Ovary (tissue), 9 donors: Measurements from ENCODE around the gene TTC3. TPM values are rescaled to one million over a fixed set of nuclear protein-coding genes. Genes with fewer than 3 reads are reported as not detected.

Experiments used
- DNase-seq, 5 donors: peaks; one replicate each; pipeline ENCODE4 v3.0.0-alpha.2; 2019 to 2020
- H3K27ac ChIP-seq, 2 donors: fragments of 200-600 bp; one replicate each; pipeline versions ENCODE4 v1.5.1 to v1.8.0; 2019 to 2022
- H3K27me3 ChIP-seq: fragments of 200-600 bp; one replicate; pipeline ENCODE4 v1.8.0; 2022
- H3K36me3 ChIP-seq: fragments of 200-600 bp; sonication (generic); one replicate; pipeline ENCODE4 v1.5.1; 2019
- H3K4me1 ChIP-seq: one replicate; pipeline ENCODE4 v1.8.1; 2013; ENCODE audit warnings: mild to moderate bottlenecking, moderate library complexity; ENCODE audit not compliant: insufficient read depth
- H3K4me3 ChIP-seq: fragments of 200-600 bp; sonication (generic); one replicate; pipeline ENCODE4 v1.5.1; 2017
- H3K9me3 ChIP-seq, 2 donors: fragments of 200-600 bp in 1 of 2; sonication (generic) in 1 of 2; one replicate each; pipeline versions ENCODE4 v1.5.1 to v1.8.1; 2013 to 2019; ENCODE audit warnings: mild to moderate bottlenecking in 1 of 2, moderate library complexity in 1 of 2
- EP300 ChIP-seq: sonication (generic); formaldehyde crosslinking; IDR thresholded peaks from one replicate; pipeline ENCODE4 v1.6.1; 2017; ENCODE audit warnings: antibody characterized with exemption
- POLR2A ChIP-seq: fragments of 450-650 bp; IDR thresholded peaks from one replicate; pipeline ENCODE4 v1.6.1; 2017; ENCODE audit warnings: antibody characterized with exemption, mild to moderate bottlenecking, moderate library complexity
- WGBS, 3 donors: extraction: QIAGEN DNeasy Blood & Tissue Kit in 1 of 3; methylation state at CpG; one replicate each; pipeline versions ENCODE4 v1.1.5 to v1.1.7; 2013 to 2017; 5-methylcytosine and 5-hydroxymethylcytosine counted together
- intact Hi-C, 4 donors: fragments of 100-400 bp; cut with DNase I; formaldehyde crosslinking; loops; one replicate each; pipeline versions ENCODE4 v1.11.0 to v1.15.1; 2022 to 2023
- polyA plus RNA-seq, 2 donors: library from polyadenylated mRNA; stranded (reverse); fragments of 200-250 nt in 1 of 2; fragments of 350-450 nt in 1 of 2; fragmentation: Illumina TruSeq in 1 of 2; extraction: RNeasy Lipid Tissue Mini Kit (QIAGEN cat#74804) in 1 of 2; gene quantifications; one replicate each; pipeline ENCODE4 v1.2.3, GENCODE V29; 2013 to 2014
- total RNA-seq, 7 donors: library from RNA; depleted of rRNA in 2 of 7; stranded (reverse); fragments of >200 nt in 2 of 7; fragmentation: NEBNext Ultra II Directional in 3 of 7; extraction: Animal tissue kit (Norgen Biotek cat#: 25700) in 3 of 7; gene quantifications; one replicate each; pipeline versions ENCODE4 v1.1.0 to v1.2.4, GENCODE V29; 2016 to 2023
- TF ChIP-seq, protein P1 (sequence below), 3 donors: fragments of 450-650 bp in 2 of 3; fragments of 200-600 bp in 1 of 3; IDR thresholded peaks; one replicate each; pipeline versions ENCODE4 v1.5.1 to v1.8.0; 2016 to 2022; ENCODE audit warnings: antibody characterized with exemption in 3 of 3, mild to moderate bottlenecking in 1 of 3
- donor health status: DM: no; HTN: no; CAD: no; lungs with moderate emphysema.
- donor health status: DM: no; HTN: no; CAD: no.
- donor health status: Bipolar disorder and iron deficiency.
- donor health status: DM: yes; HTN: yes; CAD: no.
- donor health status: DM: no; HTN: no; CAD: no.
- donor health status: DM: yes; HTN: yes; CAD: no.

The TTC3 gene
- total and polyA plus RNA-seq, 9 donors, result 58.2 to 192 (median 155) TPM

DNA sequence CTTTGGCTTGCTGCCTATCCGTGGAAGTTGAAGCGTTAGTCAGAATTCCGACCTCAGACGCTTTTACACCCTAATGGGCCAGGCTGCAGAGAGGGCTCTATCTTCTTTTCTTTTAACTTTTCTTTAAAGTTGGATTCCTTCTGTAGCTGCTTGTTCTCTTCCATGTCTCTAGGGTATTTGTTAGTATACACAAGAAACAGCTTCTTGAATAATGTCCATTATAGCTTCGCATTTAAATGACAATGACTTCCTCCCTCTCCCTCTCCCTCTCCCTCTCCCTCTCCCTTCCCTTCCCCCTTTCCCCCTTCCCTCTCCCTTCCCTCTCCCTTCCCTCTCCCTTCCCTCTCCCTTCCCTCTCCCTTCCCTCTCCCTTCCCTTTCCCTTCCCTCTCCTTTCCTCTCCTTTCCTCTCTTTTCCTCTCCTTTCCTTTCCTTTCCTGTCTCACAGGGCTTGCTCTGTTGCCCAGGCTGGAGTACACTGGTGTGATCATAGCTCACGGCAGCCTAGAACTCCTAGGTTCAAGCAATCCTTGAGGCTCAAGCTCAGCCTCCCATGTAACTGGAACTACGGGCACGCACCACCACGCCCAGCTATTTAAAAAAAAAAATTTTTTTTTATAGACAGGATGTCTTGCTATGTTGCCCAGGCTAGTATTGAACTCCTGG lies 33.5 kb upstream of the TTC3 start:
- Histone ChIP-seq H3K4me1 (no peaks in the 10 kb centered on the region), H3K9me3 (no peaks in the 10 kb centered on the region), H3K27me3 (no peaks in the 10 kb centered on the region), H3K27ac (no peak overlapping the region), H3K4me3 (no peak overlapping the region), H3K36me3 (no peaks in the 10 kb centered on the region)
- TF ChIP-seq EP300 (no peak), POLR2A (no peak)
- TF ChIP-seq, protein P1, sequence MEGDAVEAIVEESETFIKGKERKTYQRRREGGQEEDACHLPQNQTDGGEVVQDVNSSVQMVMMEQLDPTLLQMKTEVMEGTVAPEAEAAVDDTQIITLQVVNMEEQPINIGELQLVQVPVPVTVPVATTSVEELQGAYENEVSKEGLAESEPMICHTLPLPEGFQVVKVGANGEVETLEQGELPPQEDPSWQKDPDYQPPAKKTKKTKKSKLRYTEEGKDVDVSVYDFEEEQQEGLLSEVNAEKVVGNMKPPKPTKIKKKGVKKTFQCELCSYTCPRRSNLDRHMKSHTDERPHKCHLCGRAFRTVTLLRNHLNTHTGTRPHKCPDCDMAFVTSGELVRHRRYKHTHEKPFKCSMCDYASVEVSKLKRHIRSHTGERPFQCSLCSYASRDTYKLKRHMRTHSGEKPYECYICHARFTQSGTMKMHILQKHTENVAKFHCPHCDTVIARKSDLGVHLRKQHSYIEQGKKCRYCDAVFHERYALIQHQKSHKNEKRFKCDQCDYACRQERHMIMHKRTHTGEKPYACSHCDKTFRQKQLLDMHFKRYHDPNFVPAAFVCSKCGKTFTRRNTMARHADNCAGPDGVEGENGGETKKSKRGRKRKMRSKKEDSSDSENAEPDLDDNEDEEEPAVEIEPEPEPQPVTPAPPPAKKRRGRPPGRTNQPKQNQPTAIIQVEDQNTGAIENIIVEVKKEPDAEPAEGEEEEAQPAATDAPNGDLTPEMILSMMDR (IDR thresholded peaks at IDR 0.05), result no peak
- intact Hi-C loops, result no loop called here
- no peak for DNase-seq
- WGBS, 3 donors, result 62 to 67% (median 63%) methylated on average over 9 of the region's 9 CpGs

DNA sequence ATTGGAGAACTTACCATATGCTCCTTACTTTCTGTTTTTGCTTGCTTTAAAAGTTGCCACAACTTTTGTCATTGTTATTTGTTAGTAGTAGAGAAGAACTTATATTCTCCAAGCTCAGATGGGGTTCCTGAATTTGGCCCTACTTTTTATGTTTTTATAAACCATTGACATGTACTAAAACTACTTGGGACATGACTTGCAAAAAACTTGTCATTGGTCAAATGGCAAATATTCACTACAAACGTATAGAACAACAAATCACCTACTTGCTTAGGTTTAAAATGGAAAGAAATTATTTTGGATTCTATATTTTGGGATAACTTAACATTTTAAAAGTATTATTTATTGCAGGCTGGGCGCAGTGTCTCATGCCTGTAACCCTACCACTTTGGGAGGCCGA lies 32.8 kb upstream of the TTC3 start:
- no peaks in the 10 kb centered on the region for H3K9me3 ChIP-seq
- WGBS, 3 donors, result 87 to 91% (median 89%) methylated on average over 3 of the region's 3 CpGs

DNA sequence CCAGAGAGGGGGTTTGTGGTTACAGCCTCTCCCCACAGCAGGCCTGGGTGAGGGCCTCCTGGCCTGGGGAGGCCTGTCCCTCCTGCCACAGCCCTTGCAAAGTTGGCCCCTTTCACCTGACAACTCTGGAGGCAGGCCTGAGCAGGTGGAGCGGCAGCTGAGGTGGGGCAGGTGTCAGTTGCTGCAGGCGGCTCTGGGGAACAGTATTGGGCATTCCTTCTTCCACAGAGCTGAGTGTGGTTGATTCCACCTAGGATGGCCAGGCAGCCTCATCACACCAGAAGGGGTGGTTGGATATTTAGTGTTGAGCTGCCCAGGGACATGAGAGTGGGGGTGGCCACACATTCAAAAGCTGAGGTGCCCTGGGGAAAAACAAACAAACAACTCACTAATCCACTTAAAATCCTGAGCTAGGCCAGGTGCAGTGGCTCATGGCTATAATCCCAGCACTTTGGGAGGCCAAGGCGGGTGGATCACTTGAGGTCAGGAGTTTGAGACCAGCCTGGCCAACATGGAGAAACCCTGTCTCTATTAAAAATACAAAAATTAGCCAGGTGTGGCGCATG lies 31.3 kb upstream of the TTC3 start:
- Histone ChIP-seq H3K4me1 (no peaks in the 10 kb centered on the region), H3K4me3 (no peak overlapping the region), H3K9me3 (no peaks in the 10 kb centered on the region), H3K36me3 (no peaks in the 10 kb centered on the region), H3K27me3 (no peaks in the 10 kb centered on the region), H3K27ac (no peak overlapping the region)
- DNase-seq, result no peak
- no peak for TF ChIP-seq EP300
- TF ChIP-seq, protein P1 (IDR thresholded peaks at IDR 0.05), result no peak
- no peak for TF ChIP-seq POLR2A
- 96 to 99% (median 96%) methylated on average over 4 of the region's 4 CpGs for WGBS, 3 donors
- intact Hi-C loops, result no loop called here

More for the DNA sequence above, 32.8 kb upstream of the TTC3 start:
- Histone ChIP-seq H3K4me1 (no peaks in the 10 kb centered on the region), H3K27ac (no peak overlapping the region), H3K36me3 (no peaks in the 10 kb centered on the region), H3K4me3 (no peak overlapping the region), H3K27me3 (no peaks in the 10 kb centered on the region)
- intact Hi-C loops, result no loop called here
- DNase-seq, result no peak
- TF ChIP-seq POLR2A, result no peak
- TF ChIP-seq, protein P1 (IDR thresholded peaks at IDR 0.05), result no peak
- no peak for TF ChIP-seq EP300

DNA sequence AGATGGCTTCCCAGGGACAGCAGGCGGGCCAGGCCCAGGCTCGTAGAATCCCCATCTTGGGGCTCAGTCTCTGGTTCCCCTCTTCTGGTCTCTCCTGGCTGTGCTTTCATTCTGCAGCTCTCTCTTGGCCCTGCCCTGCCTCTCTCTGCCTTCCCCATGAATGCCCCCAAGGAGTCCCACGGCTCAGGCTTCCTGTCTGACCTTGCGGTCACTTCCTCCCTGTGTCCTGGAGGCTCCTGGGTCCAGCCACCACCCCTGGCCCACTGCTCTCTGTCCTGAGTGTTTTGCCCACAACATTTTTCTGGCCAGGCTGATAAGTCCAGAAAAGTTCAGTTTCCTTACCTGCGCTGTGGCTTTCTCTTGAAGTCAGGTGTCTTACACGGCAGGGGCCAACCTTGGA lies 29.2 kb upstream of the TTC3 start:
- Histone ChIP-seq H3K27ac (no peak overlapping the region), H3K36me3 (no peaks in the 10 kb centered on the region), H3K9me3 (no peaks in the 10 kb centered on the region), H3K27me3 (no peaks in the 10 kb centered on the region), H3K4me1 (no peaks in the 10 kb centered on the region), H3K4me3 (no peak overlapping the region)
- intact Hi-C loops, result no loop called here
- TF ChIP-seq, protein P1 (IDR thresholded peaks at IDR 0.05), result no peak
- no peak for TF ChIP-seq EP300
- no peak for TF ChIP-seq POLR2A
- no peak for DNase-seq
- WGBS, 3 donors, result 85 to 91% (median 86%) methylated on average over 6 of the region's 6 CpGs
